NCI-H1092 treated with DMSO at 0.1 percent for 48 hours (cell line): ENCODE measurements around the gene LRRC47.

ENCODE experiments used
- DNase-seq: peaks from one replicate; lab custom pipeline; 2025; lab: John Stamatoyannopoulos, UW

Gene LRRC47

DNA sequence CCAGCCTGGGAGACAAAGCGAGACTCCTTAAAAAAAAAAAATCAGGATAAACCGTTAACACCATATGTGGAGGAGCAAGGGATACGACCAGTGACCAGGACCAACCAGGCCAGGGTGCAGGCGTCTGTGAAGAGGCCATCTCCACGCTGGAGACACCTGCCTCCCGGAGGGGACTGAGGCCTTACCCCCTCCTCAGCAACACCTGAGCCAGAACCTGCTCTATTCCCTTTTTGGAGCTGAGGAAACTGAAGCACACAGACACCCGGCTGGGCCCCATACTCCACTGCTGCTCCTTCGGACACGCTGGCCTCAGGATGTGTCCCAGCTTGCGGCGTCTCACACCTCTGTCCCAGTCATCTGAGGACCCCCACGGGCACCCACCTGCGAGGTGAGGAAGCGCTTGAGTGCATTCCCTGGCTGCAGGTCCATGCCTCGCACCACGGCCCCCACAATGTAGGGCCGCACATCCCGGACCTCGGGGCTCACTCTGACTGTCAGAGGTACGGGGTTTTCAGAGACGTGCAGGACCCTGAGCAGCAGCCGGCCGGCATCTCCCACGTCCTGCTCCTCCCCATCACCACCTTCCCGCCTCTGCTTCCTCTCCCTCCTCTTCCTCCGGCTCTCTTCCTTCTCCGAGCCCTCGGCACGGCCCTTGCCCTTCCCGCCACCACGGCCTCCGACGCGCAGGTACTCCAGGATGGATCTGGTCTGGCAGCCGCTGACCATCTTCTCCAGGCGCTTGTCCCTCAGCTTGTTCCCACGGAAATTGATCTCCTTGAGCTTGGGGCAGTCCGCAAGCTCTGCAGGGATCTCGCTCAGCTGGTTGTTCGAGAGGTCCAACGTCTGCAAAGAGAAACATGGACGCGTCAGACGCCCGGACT lies 9.6 kb downstream of the LRRC47 start:
- DNase-seq = no peak

DNA sequence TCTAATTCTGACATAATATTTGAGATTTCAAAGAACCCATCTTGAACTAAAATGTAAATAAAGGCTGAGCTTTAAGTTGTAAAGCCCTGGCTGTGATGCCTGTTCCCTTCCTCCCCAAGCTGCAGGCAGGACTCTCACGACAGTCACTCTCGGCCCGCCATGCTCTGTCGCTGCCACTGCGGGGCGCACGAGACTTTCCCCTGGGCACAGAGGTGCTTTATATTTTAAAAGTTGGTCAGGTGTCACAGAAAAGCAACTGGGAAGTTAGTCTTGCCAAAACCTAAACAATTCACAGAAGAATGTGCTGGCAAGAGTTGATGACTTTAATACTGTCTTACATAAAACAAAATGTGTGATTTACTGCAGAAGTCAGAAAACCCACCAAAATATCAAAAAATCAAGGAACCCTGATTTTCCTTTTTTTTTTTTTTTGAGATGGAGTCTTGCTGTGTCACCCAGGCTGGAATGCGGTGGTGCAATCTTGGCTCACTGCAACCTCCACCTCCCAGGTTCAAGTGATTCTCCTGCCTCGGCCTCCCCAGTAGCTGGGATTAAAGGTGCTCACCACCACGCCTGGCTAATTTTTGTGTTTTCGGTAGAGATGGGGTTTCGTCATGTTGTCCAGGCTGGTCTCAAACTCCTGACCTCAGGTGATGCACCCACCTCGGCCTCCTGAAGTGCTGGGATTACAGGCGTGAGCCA lies 10.7 kb downstream of the LRRC47 start:
- DNase-seq = no peak

DNA sequence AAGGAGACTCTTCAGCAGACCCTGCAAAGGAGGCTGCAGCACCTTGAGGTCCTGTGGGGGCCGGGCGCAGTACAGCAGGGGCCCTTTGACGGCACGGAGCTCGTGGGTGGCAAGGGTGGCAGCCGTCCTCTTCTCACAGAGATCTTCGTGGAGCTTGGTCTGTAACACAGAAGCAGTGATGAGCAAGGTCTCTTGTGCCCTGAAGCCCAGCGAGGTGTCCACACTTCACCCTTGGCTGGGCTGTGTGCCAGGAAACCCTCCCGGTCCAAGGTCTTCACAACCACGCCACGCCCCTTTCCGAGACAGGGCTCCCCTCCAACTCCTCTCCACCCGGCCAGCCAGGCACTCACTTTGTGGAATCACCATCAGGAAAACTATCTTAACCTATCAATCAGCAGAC lies 11.3 kb downstream of the LRRC47 start:
- DNase-seq = no peak

DNA sequence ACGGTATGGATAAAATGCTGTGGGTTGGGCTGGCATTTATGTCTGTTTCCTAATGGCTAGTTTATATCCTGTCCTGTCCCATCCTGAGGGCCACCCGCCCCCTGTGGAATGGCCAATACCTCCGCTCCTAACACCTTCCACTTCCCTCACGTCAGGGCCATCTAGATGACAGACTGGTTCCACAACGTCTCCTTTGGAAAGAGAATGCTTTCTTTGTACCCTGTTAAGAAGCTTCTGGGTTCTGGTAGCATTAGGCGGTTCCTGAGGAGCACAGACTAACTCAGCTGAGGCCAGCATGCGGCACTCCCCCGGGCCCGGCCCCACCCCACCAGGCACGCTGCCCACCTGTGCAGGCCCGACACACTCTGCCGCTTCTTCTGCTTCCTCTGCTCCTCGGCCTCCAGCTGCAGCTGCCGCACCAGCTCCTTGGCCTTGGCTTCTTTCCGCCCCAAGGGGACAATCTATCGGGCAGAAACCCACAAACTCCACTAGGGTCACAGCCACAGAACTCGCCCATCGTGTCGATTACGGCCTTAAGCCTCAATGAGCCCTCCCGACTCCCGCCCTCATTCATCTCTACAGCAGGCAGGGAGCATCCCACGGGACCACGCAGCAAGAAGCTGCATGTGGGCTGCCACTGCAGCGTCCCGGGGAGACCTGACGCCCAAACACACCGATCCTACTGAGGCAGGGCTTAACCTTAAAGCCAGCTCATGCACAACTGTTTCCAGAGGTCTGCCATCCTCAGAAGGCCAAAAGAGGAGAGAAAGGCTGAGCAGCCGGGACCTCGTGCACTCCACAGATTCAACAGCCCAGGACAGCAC lies 12.4 kb downstream of the LRRC47 start:
- DNase-seq = no peak

DNA sequence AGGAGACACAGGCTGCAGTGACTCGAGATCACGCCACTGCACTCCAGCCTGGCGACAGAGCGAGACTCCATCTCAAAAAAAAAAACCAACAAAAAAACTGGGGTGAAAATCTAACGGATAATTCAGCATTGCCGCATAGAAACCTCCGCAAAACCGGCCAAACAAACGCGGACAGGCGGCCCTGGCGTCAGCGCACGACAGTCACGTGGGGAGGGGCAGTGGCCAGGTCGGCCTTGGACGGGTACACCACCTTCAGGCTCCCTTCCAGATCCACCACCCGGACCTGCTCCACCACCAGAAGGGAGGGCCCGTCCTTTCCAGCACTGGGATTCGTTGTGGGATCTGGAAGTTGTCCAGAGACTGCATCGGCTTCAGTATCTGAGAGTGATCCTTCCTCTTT lies 15.4 kb downstream of the LRRC47 start:
- DNase-seq = no peak

DNA sequence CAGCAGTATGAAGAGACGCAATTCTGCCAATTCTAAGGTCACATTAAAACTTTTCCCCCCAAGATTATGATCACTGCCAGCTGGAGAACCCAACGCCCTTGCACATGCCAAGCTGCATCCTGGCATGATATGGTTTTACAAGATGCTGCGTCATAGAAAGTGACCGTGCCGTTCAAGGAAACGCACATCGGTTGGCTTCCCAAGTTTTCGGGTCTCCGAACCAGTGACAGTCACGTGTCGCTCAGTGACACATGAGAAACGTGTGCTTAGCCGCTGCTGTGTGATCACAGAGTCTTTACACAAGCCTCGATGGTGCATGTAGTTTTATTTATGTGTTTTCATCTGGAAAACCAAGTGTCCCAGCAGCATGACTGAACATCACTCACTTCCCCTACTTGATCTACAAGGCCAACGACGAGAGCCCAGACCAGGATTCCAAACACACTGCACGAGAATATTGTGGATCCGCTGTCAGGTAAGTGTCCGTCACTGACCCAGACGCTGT lies 16.3 kb downstream of the LRRC47 start:
- DNase-seq = no peak

DNA sequence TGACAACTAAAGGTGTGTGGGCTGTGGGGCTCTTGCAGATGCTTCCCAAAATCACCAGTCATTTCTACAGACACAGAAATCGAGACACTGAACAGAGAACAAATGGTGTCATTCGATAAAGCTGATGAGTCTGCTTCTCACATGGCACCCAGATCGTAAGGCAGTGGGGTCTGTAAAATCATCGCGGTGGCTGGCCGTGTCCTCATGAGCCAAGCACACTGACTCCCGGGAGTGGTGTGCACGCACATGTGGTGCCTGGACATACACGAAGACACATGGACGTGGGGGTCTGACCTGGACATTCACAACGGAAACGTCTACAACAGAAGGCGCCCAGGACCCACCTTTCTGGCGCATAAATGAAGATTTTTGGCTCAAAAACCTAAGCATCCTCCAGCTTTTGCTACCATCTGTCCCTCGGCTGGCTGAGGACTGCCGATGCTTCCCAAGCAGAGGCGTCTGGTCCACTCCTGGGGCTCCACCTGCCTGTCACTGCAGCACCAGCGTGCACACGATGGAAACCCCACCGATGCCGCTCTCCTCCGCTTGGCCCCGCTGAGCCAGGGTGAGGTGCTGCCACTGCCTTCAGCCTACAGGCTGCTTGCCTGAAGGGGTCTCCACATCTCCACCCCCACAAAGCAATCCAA lies 16.9 kb downstream of the LRRC47 start:
- DNase-seq = no peak

DNA sequence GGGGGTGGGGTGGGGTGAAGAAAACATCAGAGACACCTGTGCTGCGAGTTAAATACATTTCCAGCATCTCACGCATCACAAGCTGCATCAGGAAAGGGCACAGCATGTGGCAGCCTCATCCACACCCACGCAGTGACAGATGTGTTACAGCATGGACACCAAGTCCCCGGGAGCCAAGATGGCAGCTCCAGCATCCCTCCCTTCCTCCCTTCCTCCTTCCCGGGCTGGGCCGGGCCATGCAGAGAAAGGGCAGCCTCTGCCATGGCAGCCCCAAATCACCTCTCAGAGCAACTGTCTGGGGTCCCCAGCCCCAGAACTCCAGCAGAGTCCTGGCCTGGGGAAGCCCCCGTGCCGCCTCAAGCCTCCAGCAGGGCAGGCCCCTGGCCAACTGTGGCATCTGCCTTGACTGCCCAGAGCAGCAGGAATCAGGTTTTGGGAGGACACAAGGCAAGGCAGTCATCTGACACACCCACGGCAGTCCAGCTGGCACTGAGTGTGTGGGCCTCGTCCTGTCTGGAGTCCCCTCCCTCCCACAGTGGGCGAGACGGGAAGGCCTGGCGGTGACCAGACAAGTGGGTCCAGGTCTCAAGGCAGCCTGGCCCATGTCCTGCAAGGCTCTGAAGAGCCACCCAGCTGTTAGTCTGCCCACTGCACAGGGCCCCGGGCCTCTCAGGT lies 17.6 kb downstream of the LRRC47 start:
- no peak for DNase-seq

DNA sequence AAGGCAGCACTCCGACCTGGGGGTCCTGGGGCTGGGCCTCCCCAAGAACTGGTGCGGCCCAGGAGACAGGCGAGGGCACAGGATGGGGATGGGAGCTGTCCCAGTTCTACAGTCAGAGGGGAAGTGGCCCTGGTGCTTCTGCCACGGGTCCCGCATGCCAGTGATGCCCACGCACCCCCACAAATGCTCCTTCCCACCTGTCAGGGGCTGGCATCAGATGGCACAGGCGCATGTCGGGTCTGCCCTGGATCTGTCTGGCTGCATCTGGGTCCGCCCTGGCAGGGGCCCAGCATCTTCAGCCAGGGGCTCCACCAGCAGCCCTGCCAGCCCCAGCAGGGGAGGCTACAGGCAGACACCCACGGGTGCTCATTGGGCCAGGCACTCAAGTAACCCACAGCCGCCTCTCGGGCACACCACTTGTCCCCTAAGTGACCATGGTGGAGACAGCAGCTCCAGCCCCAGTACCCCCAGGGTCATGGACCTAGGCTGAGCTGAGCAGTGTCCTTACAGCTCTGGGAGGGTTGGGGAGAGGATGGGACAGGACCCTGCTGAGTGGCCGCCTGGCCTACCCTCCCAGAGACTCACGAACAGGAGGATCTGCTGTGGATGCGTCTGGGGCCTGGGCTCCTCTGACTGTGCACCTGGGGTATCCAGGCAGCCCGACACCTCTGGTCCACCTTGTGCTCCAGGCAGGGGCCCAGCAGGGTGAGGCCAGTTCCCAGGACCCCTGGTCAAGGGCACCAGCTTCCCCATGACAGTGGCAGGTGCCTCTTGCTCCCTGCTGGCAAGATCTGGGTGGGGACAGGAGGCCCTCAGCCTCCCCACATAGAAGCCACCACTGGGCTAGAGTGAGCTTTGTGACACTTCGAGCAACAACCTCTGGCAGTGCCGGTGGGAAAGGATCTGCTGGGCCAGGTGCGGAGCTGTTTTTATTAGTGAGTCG lies 18.4 kb downstream of the LRRC47 start:
- DNase-seq = no peak

DNA sequence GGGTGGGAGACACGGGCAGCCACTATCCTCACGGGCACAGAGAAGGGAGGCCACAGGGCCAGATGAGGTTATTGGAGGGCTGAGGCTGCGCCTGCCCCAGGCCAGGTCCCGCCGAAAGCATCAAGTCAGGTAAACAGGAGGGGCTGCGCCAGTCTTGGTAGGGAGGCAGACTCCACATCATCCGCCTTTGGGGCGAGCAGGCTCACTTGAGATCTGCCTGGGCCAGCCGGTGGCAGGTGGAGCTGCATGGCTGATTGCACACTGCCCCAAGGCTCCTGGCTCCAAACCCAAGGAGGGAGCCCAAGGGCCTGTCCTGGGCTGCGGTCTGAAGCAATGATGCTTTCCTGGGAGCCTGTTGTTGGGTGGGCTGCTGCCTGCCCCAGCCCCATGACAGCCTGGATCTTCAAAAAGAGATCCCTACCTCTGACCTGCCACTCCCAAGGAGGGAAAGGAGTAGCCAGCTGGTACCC lies 19.2 kb downstream of the LRRC47 start:
- DNase-seq = no peak

DNA sequence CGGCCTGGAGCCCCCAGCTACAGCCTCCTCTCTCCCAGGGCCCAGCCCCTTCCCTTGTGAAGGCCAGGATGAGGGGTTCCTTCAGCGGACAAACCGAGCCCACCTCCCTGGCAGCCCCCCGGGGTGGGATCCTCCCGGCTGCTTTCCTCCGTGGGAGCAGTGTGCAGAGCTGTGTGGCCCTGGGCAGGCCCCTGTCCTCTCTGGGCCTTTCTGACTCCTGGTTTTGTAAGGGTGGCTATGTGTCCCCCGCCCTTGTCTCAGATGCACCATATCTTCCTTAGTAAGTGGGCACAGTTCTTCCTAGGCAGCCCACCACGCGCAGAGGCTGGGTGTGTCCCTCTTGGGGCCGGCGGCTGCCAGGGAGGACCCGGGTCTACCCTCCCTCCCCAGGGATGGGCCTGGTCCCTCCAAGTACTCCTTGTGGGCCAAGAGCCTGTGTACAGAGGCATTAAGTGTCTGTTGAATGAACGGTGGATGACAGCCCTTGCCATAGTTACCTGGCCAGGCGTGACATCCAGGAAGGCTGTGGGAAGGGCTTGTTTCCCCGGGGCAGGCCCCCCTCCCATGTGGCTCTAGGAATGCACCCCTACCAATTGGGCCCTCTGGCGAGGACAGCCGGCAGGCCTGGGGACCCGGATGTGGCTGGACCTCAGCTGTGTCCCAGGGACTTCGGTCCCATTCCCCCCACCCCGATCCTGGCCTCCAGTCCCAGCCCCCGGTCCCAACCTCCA lies 19.9 kb downstream of the LRRC47 start:
- DNase-seq = no peak

DNA sequence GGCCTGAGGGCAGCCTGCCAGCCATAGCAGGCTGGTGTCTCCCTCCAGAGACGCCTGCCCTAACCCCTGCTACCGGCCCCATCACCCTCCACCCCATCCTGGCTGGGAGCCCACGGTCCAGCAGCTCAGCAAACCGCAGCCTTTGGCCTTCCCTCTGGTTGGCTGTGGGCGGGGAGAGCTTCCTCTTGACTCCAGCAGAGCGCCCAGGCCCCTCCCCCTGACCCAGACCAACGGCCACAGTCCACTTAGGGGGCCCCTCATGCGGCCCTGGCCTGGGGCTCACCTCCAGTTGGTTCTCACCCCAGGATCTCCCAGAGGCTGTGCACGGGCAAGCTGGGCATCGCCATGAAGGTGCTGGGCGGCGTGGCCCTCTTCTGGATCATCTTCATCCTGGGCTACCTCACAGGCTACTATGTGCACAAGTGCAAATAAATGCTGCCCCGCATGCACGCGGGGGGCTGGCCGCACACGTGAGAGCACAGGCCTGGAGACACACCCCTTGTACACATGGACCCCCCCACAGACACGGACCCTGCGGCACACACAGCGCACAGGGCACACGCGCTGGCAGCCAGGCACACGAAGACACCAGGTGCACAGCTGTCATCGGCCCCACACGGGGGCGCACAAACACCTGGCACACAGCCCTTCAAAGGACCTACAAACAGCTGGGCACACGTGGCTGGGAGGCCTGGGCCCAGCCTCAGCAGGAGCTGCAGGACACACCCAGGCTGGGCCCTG lies 20.6 kb downstream of the LRRC47 start:
- no peak for DNase-seq

DNA sequence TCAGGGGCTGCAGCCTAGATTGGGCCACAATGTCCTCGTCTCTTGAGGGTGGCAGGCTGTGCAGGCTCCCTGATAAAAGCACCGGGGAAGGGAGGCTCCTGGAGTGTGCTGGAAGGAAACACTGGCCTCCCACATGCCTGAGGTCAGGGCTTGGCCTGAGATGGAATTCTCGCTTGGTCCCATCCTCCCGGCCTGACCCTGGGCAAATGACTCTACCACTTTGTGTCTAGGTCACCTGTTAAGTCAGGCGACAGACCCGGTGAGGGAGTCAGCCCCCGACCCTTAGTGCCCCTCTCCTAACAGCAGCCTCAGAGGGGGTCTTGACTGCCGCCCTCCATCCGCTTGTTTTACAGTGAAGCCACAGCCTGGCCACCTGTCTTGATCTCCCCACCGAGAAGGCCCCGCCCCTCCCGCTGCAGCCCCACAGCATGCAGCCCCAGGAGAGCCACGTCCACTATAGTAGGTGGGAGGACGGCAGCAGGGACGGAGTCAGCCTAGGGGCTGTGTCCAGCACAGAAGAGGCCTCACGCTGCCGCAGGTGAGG lies 21.3 kb downstream of the LRRC47 start:
- DNase-seq = no peak

DNA sequence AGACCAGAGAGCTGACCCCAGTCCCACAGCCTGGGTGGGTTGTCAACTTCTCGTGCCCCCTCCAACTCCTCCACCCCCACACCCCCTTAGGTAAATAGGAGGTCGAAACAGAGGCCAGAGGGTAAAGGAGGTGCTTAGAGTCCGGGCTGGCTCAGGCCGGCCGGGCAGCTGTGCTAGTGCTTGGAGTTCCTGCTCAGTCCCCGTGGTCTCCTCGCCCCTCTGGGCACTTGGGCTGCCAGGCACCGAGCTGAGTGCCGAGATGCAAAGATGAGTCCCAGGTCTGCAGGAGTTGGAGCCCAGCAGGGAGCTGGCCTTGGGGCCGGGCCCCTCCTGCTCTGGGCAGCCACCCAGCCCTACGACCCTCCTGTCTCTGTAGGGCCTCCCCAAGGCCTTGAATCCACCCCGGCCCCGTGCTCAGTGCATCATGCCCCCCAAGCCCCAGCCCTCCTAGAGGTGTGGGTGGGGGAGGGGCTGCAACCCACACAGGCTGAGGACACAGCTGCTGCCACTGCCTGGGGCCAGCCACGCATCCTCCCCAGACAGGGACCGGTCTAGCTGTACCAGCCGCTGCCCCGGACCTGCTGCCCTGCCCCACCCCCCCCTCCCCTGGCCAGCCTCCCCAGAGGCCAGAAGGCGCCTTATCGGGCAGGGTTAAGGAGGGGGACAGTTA lies 21.9 kb downstream of the LRRC47 start:
- no peak for DNase-seq

DNA sequence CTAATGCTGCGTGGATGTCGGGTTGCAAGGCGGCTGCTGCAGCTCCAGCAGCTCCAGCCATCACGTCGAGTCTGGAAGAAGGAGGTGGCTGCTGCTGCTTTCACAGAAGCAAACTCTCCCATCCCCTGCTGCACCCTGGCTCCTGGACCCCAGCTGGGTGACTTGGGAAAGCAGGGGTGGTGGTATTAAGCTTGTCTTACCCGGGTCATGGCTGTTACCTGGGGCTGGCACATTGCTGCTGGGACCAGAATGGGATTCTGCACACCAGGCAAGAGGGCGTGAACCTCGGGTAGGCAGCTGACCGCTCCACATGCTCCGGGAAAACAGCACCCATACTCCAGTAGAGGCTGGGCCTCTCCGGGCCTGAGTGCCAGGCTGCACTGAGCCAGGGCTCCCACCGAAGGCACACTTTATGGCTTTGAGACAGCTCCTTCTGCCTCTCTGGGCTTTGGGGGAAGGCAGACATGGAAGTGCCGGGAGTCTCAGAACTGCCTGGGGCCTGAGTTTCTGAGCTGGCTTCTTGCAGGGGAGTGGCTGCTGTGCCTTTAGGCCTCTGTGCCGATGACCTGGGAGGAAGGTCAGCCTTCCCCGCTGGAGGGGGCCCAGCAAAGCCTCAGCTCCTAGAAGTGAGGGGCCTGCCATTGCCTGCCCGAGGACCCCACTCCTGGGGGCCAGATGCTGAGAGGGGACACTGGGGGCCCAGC lies 22.6 kb downstream of the LRRC47 start:
- DNase-seq = no peak

DNA sequence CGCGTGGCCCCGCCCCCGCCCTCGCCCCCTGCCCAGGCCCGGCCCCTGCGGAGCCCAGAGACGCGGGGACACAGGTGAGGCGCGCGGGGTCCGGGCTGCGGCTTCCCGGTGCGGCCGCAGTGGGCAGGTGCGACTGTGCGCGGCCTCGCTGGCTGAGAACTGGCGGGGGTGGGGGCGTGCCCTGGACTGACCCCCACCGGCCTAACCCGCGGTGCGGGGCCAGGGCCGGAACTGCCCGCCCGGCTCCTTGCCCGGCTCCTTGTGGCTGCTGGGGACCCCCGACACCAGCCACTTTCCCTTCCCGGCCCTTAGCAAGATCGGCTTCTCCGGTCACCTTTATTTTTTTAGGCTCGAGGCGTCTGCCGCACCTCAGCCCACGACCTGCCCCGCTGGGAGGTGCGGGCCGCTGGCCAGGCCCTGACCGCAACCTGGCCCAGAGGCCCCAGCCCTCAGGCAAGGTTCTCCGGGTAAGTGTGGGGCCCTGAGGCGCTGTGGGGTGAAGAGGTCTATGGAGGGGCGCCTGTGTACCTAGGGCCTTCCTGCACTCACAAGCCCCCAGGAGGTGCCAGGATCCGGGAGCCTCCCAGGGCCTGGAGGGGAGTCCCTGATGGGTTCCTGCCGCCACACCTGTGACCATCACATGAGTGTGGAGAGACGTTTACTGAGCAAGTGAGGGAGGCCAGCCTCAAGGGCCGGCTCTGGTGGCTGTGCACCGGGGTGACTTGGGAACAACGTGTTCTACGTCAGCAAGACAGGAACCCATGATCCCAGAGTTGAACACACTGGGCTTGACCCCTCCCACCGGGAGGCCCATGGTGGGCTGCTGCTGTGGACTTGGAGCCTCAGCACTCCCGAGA lies 23.4 kb downstream of the LRRC47 start, which contains the start of gene SMIM1:
TSS of gene SMIM1 (plus strand) at position 35 of the 857 bp plus-strand sequence. CDS start 2,625 bp downstream, outside the sequence.
- no peak for DNase-seq
